Measurements from ENCODE around the gene PANX2.

The PANX2 gene

DNA sequence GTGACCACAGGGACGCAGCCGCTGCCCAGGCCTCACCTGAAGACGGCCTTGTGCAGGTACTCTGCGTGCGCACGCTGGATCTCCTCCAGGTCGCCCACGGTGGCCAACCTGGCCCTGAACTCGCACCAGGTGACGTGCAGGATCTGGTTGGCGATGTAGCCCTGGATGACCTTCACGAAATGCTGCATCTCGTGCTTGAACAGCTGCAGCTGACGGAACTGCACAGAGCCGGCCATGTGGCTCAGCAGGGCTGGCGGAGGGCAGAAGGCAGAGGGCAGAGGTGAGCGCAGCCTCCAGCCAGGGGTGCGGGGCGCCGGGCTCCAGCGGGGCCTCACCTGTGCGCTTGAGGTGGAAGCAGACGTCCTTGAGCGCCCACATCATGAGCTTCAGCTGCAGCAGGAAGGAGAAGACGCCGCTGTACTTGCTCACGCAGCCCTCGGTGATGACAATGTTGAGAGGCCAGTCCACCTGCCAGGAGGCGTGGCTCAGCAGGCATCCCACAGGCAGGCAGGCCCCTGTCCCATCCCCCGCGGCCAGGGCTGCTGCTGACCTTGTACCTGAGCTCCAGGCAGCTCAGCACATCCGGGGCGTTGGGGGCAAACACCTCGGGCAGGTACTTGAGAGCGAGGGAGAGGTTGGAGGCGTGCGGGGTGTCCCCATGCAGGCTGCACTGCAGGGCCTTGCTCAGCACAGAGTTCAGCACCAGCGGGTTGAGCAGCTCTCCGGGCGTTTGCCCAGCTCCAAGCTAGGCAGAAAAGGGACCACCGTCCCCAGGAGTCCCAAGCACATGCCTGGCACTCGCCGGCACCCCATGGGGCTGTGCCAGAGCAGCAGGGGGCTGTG lies 47.8 kb downstream of the PANX2 start:
- H3K4me3 ChIP-seq (ENCODE audit: low read depth, low read length), result no peak overlapping the region
- H3K36me3 ChIP-seq (replicated peaks), result peaks cover 69% of the 10 kb centered on the region
- in situ Hi-C loops (cut with HindIII; ENCODE audit: low pct_ligation_motif_present, low sequenced_read_pairs), result no loop called here
- TF ChIP-seq, protein P1, sequence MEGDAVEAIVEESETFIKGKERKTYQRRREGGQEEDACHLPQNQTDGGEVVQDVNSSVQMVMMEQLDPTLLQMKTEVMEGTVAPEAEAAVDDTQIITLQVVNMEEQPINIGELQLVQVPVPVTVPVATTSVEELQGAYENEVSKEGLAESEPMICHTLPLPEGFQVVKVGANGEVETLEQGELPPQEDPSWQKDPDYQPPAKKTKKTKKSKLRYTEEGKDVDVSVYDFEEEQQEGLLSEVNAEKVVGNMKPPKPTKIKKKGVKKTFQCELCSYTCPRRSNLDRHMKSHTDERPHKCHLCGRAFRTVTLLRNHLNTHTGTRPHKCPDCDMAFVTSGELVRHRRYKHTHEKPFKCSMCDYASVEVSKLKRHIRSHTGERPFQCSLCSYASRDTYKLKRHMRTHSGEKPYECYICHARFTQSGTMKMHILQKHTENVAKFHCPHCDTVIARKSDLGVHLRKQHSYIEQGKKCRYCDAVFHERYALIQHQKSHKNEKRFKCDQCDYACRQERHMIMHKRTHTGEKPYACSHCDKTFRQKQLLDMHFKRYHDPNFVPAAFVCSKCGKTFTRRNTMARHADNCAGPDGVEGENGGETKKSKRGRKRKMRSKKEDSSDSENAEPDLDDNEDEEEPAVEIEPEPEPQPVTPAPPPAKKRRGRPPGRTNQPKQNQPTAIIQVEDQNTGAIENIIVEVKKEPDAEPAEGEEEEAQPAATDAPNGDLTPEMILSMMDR (IDR thresholded peaks at IDR 0.05; ENCODE audit: low read depth, low read length, missing control alignments), result no peak
- no peak overlapping the region for H3K27ac ChIP-seq
- H3K27me3 ChIP-seq (replicated peaks), result no peaks in the 10 kb centered on the region
- DNase-seq, result no peak

DNA sequence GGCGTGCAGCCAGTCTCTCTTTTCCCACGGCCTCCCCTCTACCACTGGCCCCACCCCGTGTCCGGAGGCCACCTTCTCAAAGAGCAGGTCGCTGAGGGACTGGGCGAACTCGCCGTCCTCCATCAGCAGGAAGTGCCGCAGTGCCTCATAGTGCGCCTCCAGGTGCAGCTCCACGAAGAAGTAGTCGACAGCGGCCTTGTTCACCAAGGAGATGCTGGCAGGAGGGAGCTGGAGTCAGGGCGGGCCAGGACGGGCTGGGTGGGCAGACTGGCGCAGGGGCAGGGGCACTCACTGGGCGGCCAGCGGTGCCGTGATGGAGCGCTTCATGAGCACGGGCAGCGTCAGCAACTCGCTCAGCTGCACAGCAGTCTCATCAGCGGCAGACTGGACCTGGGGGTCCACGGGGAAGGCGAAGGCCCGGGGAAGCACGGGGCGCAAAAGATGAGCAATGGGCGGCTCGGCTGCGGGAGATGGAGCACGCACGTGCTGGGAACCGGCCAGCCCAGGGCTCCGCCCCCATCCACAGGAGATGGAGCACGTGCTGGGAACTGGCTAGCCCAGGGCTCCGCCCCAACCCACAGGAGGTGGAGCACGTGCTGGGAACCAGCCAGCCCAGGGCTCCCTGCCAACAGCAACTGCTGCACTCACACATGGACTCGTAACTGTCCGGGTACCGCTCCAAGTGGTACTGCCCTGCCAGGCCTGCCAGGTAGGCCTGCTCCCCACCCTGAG lies 48.6 kb downstream of the PANX2 start:
- in situ Hi-C loops (cut with HindIII; ENCODE audit: low pct_ligation_motif_present, low sequenced_read_pairs), result no loop called here
- peaks cover 73% of the 10 kb centered on the region for H3K36me3 ChIP-seq (replicated peaks)
- TF ChIP-seq, protein P1 (IDR thresholded peaks at IDR 0.05; ENCODE audit: low read depth, low read length, missing control alignments), result no peak
- peak; percentile 48 for DNase-seq
- H3K4me3 ChIP-seq (ENCODE audit: low read depth, low read length), result no peak overlapping the region
- no peak overlapping the region for H3K27ac ChIP-seq
- no peaks in the 10 kb centered on the region for H3K27me3 ChIP-seq (replicated peaks)

DNA sequence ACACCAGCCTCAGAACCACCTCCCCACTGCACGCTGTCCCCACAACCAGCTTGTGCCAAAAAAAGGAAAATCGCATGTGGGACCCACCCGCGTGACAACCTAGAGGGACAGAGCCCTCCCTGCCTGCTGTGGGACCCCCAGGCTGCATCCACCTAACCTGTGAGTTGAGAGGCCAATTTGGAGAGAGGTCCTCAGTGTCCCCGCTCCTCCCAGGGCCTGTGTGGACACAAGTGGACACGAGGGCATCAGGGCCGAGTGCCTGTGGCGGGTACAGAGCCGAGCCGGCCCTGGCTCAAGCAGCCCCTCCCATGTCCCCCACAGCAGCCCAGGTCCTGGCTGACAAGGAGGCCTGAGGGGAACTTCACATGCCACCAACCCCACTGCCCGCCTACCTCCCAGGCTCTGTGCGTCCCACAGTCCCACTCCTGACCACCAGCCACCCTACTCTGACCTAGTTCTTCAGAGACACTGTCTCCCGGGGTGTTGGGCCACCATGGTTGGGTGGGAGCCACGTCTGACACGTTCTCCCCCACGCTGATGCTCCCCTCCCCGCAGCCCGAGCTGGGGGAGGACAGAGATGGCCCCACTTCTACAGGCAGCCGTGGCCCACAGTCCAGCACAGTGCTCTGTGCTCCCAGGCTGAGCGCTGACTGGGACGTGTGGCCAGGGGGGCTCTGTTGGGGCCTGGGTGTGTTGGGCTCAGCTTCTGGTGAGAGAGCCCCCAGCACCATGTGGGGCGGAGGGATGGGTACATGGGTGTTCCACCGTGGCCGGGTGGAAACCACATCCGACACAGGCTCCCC lies 49.5 kb downstream of the PANX2 start:
- DNase-seq, result no peak
- in situ Hi-C loops (cut with HindIII; ENCODE audit: low pct_ligation_motif_present, low sequenced_read_pairs), result no loop called here
- Histone ChIP-seq H3K36me3 (replicated peaks) (peaks cover 70% of the 10 kb centered on the region), H3K27ac (no peak overlapping the region), H3K27me3 (replicated peaks) (no peaks in the 10 kb centered on the region), H3K4me3 (ENCODE audit: low read depth, low read length) (no peak overlapping the region)
- TF ChIP-seq, protein P1 (IDR thresholded peaks at IDR 0.05; ENCODE audit: low read depth, low read length, missing control alignments), result no peak

DNA sequence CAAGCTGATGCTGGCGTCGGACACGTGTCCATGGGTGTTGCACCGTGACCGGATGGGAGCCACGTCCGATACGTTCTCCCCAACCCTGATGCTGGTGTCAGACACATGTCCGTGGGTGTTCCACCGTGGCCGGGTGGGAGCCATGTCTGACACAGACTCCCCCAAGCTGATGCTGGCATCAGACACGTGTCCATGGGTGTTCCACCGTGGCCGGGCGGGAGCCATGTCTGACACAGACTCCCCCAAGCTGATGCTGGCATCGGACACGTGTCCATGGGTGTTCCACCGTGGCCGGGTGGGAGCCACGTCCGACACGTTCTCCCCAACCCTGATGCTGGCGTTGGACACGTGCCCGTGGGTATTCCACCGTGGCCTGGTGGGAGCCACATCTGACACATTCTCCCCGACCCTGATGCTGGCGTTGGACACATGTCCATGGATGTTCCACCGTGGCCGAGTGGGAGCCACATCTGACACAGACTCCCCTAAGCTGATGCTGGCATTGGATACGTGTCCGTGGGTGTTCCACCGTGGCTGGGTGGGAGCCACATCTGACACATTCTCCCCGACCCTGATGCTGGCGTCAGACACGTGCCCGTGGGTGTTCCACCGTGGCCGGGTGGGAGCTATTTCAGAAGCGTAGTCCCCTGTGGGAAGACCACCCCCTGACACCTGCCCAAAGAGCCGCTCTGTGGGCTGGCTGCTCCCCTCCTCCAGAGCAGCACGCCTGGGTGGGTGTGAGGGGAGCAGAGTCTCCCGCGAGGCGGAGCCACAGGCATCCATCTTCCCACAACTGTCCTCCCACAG lies 50.3 kb downstream of the PANX2 start:
- Histone ChIP-seq H3K27me3 (replicated peaks) (no peaks in the 10 kb centered on the region), H3K4me3 (ENCODE audit: low read depth, low read length) (no peak overlapping the region), H3K27ac (no peak overlapping the region), H3K36me3 (replicated peaks) (peaks cover 75% of the 10 kb centered on the region)
- no peak for DNase-seq
- TF ChIP-seq, protein P1 (IDR thresholded peaks at IDR 0.05; ENCODE audit: low read depth, low read length, missing control alignments), result no peak
- in situ Hi-C loops (cut with HindIII; ENCODE audit: low pct_ligation_motif_present, low sequenced_read_pairs), result no loop called here
